ENCODE measurements around the gene IGSF22.

GRCh38 chr11:18754308-18754707 lies 28.3 kb upstream of the IGSF22 start:
- TF ChIP-seq CTCF (IDR thresholded peaks at IDR 0.05) (no peak), POLR2A (IDR thresholded peaks at IDR 0.05) (no peak), POLR2AphosphoS5 (IDR thresholded peaks at IDR 0.05) (no peak)
